ENCODE data around the gene BRD7. TPM values are rescaled to one million over a fixed set of nuclear protein-coding genes. Genes with fewer than 3 reads are reported as not detected.

The BRD7 gene
- total and polyA plus RNA-seq, 2 of the 13 experiments (the other 11 are each of a cell fraction or from before 2014, with no cell fraction given), result 82.3 to 149 TPM

DNA sequence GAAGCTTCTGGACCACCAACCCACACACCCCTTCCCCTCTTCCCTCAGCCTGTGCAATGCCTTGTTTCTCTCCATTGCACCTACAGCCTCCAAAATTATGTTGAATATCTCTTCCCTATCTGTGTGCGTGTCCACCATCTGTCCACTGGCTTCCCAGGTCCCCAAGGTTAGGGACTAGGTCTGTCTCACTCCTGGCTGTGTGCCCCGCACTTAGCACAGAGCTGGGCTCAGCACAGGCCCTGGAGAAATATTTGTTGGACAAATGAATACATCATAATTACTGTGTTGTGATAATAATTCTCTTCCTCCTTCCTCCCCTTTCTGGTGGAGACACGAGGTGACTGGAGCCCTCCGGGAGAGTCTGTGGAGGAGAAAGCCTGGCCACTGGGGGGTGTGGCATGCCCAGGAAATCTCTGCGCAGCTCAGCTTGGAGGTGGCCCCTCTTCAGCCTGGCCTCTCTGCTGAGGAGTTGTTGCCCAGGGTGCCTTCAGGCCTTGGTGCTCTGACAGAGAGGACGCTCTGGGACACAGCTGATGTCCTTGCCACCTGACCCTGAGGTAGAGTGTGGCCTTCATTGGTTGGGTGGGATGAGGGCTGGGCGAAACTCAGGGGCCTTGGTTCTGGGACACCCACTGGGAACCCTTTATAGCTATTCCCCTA lies 3.3 kb upstream of the BRD7 start (continued):
- TF ChIP-seq PITX1 (CRISPR knock-in tag; IDR thresholded peaks at IDR 0.05) (no peak), PTBP1 (IDR thresholded peaks at IDR 0.05; ENCODE audit: low read depth, low read length, poor library complexity, severe bottlenecking) (no peak), SMAD9 (CRISPR knock-in tag; IDR thresholded peaks at IDR 0.05) (no peak), NRL (CRISPR knock-in tag; IDR thresholded peaks at IDR 0.05; ENCODE audit: borderline replicate concordance) (no peak), ZMYM4 (CRISPR knock-in tag; IDR thresholded peaks at IDR 0.05) (no peak), ZMAT3 (CRISPR knock-in tag; conservative IDR thresholded peaks at IDR 0.05) (no peak), THAP9 (CRISPR knock-in tag; IDR thresholded peaks at IDR 0.05; ENCODE audit: borderline replicate concordance) (no peak), ZNF337 (CRISPR knock-in tag; IDR thresholded peaks at IDR 0.05; ENCODE audit: borderline replicate concordance, low read depth) (no peak), HCFC1 (IDR thresholded peaks at IDR 0.05; ENCODE audit: low read depth, low read length) (no peak)
- TF ChIP-seq, protein P1, sequence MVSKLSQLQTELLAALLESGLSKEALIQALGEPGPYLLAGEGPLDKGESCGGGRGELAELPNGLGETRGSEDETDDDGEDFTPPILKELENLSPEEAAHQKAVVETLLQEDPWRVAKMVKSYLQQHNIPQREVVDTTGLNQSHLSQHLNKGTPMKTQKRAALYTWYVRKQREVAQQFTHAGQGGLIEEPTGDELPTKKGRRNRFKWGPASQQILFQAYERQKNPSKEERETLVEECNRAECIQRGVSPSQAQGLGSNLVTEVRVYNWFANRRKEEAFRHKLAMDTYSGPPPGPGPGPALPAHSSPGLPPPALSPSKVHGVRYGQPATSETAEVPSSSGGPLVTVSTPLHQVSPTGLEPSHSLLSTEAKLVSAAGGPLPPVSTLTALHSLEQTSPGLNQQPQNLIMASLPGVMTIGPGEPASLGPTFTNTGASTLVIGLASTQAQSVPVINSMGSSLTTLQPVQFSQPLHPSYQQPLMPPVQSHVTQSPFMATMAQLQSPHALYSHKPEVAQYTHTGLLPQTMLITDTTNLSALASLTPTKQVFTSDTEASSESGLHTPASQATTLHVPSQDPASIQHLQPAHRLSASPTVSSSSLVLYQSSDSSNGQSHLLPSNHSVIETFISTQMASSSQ (IDR thresholded peaks at IDR 0.05; ENCODE audit: low read depth), result no peak
- TF ChIP-seq, protein P1 (CRISPR knock-in tag; IDR thresholded peaks at IDR 0.05; ENCODE audit: borderline replicate concordance), result 0 out of 2 replicates have a peak, but pooled peaks have one; percentile 8
- TF ChIP-seq, protein P2, sequence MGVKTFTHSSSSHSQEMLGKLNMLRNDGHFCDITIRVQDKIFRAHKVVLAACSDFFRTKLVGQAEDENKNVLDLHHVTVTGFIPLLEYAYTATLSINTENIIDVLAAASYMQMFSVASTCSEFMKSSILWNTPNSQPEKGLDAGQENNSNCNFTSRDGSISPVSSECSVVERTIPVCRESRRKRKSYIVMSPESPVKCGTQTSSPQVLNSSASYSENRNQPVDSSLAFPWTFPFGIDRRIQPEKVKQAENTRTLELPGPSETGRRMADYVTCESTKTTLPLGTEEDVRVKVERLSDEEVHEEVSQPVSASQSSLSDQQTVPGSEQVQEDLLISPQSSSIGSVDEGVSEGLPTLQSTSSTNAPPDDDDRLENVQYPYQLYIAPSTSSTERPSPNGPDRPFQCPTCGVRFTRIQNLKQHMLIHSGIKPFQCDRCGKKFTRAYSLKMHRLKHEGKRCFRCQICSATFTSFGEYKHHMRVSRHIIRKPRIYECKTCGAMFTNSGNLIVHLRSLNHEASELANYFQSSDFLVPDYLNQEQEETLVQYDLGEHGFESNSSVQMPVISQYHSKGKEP (CRISPR knock-in tag; IDR thresholded peaks at IDR 0.05), result no peak
- TF ChIP-seq, protein P3, sequence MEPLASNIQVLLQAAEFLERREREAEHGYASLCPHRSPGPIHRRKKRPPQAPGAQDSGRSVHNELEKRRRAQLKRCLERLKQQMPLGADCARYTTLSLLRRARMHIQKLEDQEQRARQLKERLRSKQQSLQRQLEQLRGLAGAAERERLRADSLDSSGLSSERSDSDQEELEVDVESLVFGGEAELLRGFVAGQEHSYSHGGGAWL (CRISPR knock-in tag; IDR thresholded peaks at IDR 0.05), result no peak
- TF ChIP-seq, protein P4, sequence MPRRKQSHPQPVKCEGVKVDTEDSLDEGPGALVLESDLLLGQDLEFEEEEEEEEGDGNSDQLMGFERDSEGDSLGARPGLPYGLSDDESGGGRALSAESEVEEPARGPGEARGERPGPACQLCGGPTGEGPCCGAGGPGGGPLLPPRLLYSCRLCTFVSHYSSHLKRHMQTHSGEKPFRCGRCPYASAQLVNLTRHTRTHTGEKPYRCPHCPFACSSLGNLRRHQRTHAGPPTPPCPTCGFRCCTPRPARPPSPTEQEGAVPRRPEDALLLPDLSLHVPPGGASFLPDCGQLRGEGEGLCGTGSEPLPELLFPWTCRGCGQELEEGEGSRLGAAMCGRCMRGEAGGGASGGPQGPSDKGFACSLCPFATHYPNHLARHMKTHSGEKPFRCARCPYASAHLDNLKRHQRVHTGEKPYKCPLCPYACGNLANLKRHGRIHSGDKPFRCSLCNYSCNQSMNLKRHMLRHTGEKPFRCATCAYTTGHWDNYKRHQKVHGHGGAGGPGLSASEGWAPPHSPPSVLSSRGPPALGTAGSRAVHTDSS (CRISPR knock-in tag; conservative IDR thresholded peaks at IDR 0.05), result no peak
- TF ChIP-seq, protein P5, sequence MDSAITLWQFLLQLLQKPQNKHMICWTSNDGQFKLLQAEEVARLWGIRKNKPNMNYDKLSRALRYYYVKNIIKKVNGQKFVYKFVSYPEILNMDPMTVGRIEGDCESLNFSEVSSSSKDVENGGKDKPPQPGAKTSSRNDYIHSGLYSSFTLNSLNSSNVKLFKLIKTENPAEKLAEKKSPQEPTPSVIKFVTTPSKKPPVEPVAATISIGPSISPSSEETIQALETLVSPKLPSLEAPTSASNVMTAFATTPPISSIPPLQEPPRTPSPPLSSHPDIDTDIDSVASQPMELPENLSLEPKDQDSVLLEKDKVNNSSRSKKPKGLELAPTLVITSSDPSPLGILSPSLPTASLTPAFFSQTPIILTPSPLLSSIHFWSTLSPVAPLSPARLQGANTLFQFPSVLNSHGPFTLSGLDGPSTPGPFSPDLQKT (CRISPR knock-in tag; IDR thresholded peaks at IDR 0.05; ENCODE audit: borderline replicate concordance), result no peak

All from HepG2 (cell line).